Activated CD4-positive, CD25-positive, alpha-beta regulatory T cell treated with anti-CD3 and anti-CD28 coated beads, Interleukin-2, amount 50 U/mL, for 72 hours (primary cell): ENCODE results near the gene PLXNB1.

Experiments
- DNase-seq: peaks from one replicate; pipeline ENCODE4 v3.0.0; 2021

PLXNB1 gene

DNA sequence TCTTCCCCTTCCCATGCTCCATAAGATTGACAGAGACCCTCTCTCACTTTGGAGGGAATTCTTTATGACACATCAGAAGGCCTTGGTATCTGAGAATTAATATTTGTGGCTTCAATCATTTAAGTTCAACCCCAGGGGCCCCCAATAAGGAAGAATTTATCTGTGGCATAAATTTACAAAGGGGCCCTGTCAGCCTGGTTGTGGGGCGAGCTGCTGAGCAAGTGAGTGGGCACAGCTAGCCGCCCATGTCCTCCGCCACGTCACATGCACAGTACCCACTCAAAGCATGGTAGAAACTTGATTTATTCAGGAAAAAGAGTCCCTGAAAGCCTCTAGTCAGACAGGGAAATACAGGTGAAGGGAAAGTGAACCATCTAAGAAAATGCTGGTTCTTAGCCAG lies 13.3 kb downstream of the PLXNB1 start:
- DNase-seq, result no peak

GRCh38 chr3:48416091-48416505 lies 13.8 kb downstream of the PLXNB1 start:
- no peak for DNase-seq

DNA sequence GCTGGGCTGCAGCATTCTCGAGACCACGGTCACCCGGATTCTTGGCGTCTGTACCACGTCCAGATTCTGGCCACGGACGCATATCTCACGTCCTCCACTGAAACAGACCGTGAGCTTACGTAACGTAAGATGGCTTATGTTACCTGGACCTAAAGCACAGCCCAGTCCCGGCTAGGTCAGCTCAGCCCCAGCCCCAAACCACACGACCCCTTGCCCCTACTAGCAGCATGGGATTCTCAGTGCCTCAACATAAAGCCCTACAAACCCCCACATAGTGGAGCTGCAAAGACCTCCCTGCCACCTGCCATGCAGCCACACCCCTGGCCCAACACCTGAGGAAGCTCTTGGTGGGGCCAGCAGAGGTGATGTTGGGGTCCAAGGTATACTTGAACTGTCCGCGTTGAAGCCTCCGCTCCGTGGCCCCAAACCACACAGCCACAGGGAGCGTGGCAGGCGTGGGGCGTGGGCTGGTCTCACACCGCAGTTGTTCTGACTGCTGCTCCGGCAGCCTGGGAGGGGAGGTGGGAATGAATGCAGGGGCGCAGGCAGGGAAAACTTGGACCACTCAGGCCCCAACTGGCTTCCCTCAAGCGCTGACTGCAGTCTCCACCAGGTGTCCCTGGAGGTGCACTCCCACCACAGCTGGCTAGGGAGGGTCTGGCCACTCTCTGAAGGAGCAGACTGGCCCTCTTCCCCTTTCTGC lies 14.5 kb downstream of the PLXNB1 start:
- DNase-seq, result no peak

DNA sequence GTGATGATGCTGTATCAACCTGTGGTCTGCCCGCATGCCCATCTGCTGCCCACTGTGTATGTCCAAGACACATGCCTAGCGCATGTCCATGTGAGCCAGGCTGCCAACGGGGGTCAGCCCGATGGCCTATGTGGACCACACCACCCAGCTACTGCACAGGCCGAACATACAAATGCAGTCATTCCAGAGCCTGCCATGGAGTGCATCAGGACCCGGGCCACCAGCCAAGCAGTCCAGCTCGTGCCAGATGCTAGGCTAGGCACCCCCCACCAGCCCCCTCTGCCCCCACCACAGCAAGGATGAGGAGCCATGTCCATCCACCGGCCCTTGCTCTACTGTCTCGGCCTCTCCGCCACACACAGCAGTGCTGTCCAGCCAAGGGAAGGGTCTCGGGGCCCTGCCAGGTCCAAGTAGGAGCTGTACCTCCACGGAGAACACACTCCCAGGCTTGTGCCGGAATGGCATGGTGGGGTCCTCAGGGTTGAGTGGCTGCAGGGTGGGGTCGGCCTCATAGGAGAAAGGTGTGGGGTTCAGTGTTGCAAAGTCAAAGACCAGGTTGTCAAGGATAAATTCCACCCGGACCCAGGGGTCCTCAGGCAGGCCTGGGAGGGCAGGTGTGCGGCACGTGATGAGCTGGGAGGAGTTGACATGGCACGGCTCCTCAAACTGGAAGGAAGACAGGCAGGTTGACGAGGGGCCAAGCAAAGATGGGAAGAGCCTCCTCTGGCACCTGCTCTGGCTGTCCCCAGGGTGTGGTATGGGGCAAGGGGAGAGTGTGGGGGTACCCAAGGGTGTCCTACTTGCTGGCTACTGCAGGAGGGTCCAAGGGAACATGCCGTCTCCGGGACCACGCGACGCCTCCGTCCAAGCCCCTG lies 15.3 kb downstream of the PLXNB1 start:
- DNase-seq, result no peak

GRCh38 chr3:48413611-48414010 lies 16.3 kb downstream of the PLXNB1 start:
- no peak for DNase-seq

GRCh38 chr3:48413086-48413485 lies 16.8 kb downstream of the PLXNB1 start:
- DNase-seq, result no peak

- DNase-seq, result no peak
Measured at GRCh38 chr3:48412375-48413001, 17.4 kb downstream of the PLXNB1 start.

GRCh38 chr3:48411606-48412374 lies 18.1 kb downstream of the PLXNB1 start:
- no peak for DNase-seq

DNA sequence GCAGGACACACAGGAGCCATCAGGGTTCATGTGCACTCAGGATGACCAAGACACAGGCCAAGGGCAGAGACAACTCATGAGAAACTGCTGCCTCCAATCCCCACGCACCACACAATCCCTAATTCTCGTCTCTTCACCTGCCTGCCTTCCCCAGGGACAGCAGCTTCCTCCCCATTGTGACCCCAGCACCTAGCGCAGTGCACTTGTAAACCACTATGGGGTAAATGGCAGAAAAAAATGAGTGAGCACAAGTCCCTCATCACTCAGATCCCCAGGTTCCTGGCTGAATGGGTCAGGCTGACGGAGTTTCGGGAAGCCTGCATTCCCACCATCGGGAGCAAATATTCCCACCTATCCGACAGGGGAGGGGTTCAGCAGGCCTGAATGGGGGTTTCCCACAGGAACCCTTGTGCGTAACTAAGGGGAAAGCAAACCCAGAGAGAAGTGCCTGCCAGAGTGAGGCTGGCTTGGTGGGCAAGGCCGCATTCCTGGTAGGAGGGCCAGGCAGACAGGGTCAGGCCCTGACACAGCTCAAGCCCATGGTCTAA lies 18.8 kb downstream of the PLXNB1 start:
- DNase-seq, result no peak

- DNase-seq, result no peak
Measured at GRCh38 chr3:48410205-48411040, 19.5 kb downstream of the PLXNB1 start.

GRCh38 chr3:48409291-48410201 lies 20.3 kb downstream of the PLXNB1 start:
- DNase-seq, result peak; percentile 23

- no peak for DNase-seq
Measured at GRCh38 chr3:48408823-48409281, 21.0 kb downstream of the PLXNB1 start.

DNA sequence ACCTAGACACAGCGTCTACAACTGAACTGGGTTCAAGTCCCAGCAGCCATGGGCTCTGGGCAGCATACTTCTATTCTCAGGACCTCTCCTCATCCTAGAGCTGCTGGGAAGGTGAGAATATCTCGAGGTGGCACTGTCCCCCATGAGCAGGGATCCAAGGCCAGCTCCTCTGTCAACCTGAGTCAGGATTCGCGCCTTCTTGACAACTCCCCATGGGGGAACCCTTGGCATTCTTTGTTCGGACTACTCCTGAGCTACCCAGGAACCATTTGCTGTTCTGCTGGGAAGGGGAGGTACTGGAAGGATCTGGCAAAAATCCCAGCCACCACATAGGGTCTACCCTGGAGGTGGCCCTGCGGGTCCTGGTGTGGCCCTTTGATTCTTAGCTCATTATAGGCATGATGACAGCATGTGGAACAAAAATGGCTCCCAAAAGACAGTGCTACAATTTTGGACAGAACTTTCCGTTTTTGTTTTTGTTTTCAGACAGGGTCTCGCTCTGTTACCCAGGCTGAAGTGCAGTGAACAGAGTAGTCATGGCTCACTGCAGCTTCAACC lies 22.3 kb downstream of the PLXNB1 start:
- no peak for DNase-seq

GRCh38 chr3:48406443-48407431 lies 23.1 kb downstream of the PLXNB1 start:
- DNase-seq, result no peak

DNA sequence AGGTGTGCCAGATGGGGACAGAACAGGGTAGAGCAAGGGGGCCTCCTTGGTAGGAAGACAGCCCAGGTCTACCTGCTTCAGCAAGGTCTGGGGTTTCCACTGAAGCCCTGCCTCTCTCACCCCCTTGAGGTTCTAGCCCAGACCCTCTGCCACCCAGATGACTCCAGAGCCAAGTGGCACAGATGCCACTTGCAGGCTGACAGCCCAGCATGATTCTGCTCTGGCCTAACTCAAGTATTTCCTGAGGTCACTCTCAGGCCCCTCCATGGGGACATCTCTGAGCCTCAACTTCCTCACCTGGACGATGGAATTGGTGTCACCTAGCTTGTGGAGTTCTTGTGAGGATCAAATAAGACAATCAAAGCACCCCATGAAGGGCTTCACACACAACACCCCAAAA lies 23.9 kb downstream of the PLXNB1 start:
- DNase-seq, result no peak

- no peak for DNase-seq
Measured at GRCh38 chr3:48405343-48405881, 24.5 kb downstream of the PLXNB1 start.

- DNase-seq, result no peak
Measured at GRCh38 chr3:48404440-48405342, 25.2 kb downstream of the PLXNB1 start.
